ENCODE results near the gene SERPINE3. TPM values are rescaled to one million over a fixed set of nuclear protein-coding genes. Genes with fewer than 3 reads are reported as not detected.

Gene SERPINE3
- total RNA-seq, 4 donors from 2014 or later, result not detected

DNA sequence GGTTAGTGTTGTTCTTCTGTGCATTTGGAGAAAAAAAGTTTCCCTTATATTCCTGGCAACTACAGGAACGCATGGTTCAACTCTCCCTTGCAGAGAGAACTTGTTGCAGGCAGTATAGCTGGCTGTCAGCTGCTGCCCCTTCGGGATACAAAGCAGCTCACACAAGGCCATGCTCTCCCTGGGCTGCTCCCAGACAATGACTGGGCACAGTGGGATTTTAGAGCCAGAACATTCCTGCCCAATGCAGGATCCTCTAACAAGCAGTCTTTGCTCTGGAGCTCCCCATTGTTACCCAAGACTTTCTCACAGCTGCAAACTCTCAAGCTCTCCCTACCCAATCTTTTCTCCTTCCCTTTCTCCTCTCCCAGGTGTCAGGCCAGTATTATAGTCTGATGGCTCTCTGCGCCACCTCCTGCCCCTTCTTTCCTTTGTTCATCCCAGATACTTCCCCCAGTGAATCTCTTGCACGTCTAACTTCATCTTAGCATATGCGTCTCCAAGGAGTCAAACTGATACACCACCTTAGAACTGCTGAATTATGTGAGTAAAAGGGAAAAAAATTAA is 27.5 kb upstream of the SERPINE3 start:
- H3K4me3 ChIP-seq, result no peak overlapping the region
- 82 to 84% methylated on average over 5 of the region's 5 CpGs for WGBS, 2 donors
- intact Hi-C loops (cut with DNase I), result no loop called here
- H3K9me3 ChIP-seq, result no peaks in the 10 kb centered on the region
- no peaks in the 10 kb centered on the region for H3K36me3 ChIP-seq
- no peak overlapping the region for H3K27ac ChIP-seq
- TF ChIP-seq, protein P1, sequence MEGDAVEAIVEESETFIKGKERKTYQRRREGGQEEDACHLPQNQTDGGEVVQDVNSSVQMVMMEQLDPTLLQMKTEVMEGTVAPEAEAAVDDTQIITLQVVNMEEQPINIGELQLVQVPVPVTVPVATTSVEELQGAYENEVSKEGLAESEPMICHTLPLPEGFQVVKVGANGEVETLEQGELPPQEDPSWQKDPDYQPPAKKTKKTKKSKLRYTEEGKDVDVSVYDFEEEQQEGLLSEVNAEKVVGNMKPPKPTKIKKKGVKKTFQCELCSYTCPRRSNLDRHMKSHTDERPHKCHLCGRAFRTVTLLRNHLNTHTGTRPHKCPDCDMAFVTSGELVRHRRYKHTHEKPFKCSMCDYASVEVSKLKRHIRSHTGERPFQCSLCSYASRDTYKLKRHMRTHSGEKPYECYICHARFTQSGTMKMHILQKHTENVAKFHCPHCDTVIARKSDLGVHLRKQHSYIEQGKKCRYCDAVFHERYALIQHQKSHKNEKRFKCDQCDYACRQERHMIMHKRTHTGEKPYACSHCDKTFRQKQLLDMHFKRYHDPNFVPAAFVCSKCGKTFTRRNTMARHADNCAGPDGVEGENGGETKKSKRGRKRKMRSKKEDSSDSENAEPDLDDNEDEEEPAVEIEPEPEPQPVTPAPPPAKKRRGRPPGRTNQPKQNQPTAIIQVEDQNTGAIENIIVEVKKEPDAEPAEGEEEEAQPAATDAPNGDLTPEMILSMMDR (IDR thresholded peaks at IDR 0.05), result no peak
- no peak for TF ChIP-seq POLR2A (IDR thresholded peaks at IDR 0.05)
- H3K4me1 ChIP-seq, result no peaks in the 10 kb centered on the region
- H3K27me3 ChIP-seq, result no peaks in the 10 kb centered on the region
- DNase-seq, result no peak

DNA sequence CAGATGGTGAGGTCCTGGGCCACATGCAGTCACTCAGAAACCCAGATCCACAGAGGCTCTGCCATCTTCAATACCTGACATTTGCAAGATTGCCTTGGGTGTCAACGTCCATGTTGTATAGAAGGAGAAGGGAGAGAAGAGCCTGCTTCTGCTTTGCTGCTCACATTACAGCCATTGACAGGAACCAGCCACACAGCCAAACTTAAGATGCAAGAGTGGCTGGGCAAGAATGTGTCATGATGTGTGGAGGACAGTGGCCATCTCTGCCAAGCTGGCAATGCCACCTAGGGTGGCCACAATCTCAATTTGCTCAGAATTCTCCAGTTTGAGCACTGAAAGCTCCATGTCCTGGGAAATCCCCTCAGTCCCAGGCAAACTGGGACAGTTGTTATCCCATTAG is 25.9 kb upstream of the SERPINE3 start:
- no peak for TF ChIP-seq POLR2A (IDR thresholded peaks at IDR 0.05)
- TF ChIP-seq, protein P1 (IDR thresholded peaks at IDR 0.05), result no peak
- DNase-seq, result no peak
- no peaks in the 10 kb centered on the region for H3K4me1 ChIP-seq
- 38 to 100% methylated on average over 1 of the region's 1 CpG for WGBS, 2 donors
- H3K36me3 ChIP-seq, result no peaks in the 10 kb centered on the region
- H3K9me3 ChIP-seq, result no peaks in the 10 kb centered on the region
- H3K27me3 ChIP-seq, result no peaks in the 10 kb centered on the region
- intact Hi-C loops (cut with DNase I), result no loop called here
- H3K4me3 ChIP-seq, result no peak overlapping the region
- no peak overlapping the region for H3K27ac ChIP-seq

DNA sequence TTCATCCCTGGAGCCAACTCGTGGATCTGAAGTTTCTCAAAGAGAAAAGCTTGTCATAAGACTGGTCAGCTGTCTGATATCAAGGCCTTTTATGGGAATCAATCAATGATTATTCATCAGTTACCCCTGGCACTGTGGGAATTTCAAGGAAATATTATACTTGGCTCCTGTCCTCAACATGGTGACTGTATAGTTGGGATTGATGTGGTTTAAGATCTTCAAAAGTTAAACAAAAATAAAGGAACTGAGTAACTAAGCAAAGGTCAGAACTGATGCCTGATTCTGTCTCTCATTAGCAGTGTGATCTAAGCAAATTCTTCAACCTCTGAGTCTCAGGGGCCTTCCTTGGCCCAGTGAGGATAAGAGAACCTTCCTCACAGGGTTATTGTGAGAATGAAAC is 22.2 kb upstream of the SERPINE3 start:
- H3K27me3 ChIP-seq, result no peaks in the 10 kb centered on the region
- H3K27ac ChIP-seq, result no peak overlapping the region
- intact Hi-C loops (cut with DNase I), result no loop called here
- H3K36me3 ChIP-seq, result no peaks in the 10 kb centered on the region
- no peaks in the 10 kb centered on the region for H3K4me1 ChIP-seq
- no peak for DNase-seq
- 64 to 65% methylated on average over 1 of the region's 1 CpG for WGBS, 2 donors
- no peak overlapping the region for H3K4me3 ChIP-seq
- no peak for TF ChIP-seq POLR2A (IDR thresholded peaks at IDR 0.05)
- TF ChIP-seq, protein P1 (IDR thresholded peaks at IDR 0.05), result no peak
- H3K9me3 ChIP-seq, result no peaks in the 10 kb centered on the region

DNA sequence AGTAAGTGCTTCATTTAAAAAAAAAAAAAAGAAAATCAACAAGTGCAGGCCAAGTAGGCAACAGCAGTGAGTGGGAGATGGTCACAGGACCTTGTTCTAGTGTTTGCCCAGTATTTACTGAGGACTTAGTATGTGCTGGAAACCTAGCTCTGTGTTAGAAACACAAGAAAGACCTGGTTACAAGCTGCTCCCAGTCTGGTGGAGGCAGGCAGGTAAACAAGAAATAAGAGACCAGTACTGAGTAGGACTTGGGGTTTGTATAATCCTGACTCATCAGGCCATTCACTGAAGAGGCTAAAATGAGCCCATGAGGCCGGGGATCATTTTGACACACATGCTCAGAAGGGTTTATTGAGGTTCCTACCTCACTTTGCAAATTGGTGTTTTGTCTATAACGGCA is 21.5 kb upstream of the SERPINE3 start:
- intact Hi-C loops (cut with DNase I), result no loop called here
- no peak for DNase-seq

DNA sequence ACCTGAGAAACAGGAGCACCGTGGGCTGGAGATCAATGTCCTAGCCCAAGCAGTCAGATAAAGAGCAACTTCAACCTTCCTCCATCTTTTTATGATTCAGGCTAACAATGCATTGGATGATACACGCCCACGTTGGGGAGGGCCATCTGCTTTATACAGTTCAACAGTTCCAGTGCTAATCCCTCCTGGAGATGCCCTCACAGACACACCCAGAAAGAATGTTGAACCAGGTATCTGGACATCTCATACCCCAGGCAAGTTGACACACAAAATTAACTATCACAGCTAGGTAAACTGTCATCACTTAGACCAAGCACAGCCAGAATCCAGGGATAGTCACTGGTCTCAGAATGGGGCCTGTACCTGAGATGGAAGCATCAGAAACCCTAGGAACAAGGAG is 20.6 kb upstream of the SERPINE3 start:
- intact Hi-C loops (cut with DNase I), result no loop called here
- Histone ChIP-seq H3K4me1 (no peaks in the 10 kb centered on the region), H3K27me3 (no peaks in the 10 kb centered on the region), H3K27ac (no peak overlapping the region), H3K9me3 (no peaks in the 10 kb centered on the region), H3K36me3 (no peaks in the 10 kb centered on the region), H3K4me3 (no peak overlapping the region)
- DNase-seq, result no peak
- 69 to 81% methylated on average over 3 of the region's 3 CpGs for WGBS, 2 donors
- TF ChIP-seq, protein P1 (IDR thresholded peaks at IDR 0.05), result no peak
- no peak for TF ChIP-seq POLR2A (IDR thresholded peaks at IDR 0.05)

More for the DNA sequence above, 21.5 kb upstream of the SERPINE3 start:
- H3K9me3 ChIP-seq, result no peaks in the 10 kb centered on the region
- no peaks in the 10 kb centered on the region for H3K4me1 ChIP-seq
- no peaks in the 10 kb centered on the region for H3K27me3 ChIP-seq
- no peak overlapping the region for H3K27ac ChIP-seq
- WGBS, 2 donors, result 79 to 82% methylated on average over 2 of the region's 2 CpGs
- H3K36me3 ChIP-seq, result no peaks in the 10 kb centered on the region
- TF ChIP-seq POLR2A (IDR thresholded peaks at IDR 0.05), result no peak
- TF ChIP-seq, protein P1 (IDR thresholded peaks at IDR 0.05), result no peak
- H3K4me3 ChIP-seq, result no peak overlapping the region

Measured in esophagus squamous epithelium (tissue), 5 donors.